Fibroblast of peridontal ligament (primary cell): Measurements from ENCODE around the gene CCDC15.

Experiments
- DNase-seq: peaks from one replicate; pipeline ENCODE4 v3.0.0-alpha.2; 2010; ENCODE audit errors: extremely low read depth

CCDC15 gene

DNA sequence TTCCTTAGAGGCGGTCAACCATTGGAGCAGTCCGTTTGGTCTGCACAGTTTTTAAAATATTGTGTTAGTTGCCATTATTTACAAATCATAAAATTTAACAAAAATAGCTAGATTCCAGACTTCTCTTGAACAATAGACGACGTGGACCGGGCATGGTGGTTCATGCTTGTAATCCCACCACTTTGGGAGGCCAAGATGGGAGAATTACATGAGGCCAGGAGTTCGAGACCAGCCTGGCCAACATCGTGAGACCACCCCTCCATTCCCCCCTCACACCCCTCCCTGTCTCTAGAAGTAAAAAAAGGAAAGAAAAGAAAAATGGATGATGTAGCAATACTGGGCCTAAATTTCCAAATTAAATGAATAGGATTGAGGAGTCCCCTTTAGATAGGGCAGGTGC is 110.1 kb downstream of the CCDC15 start:
- DNase-seq = no peak

DNA sequence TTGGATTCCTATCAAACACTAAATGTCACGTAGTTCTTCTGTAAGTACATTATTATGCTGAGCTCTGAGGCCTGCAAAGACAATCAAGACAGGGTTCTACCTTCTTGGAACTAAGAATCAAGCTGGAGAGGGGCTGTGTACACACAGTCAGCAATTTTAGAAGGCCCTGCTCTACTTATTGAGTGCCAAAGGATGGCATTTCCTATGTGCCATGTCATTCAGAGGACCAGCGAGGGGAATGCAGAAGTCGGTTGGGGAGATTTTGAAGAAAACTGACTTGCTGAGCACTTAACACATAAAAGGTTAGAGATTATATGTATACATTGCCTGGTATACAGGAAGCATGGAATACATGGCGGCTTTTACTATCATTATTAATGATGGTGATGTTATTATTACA is 114.4 kb downstream of the CCDC15 start:
- DNase-seq = no peak

DNA sequence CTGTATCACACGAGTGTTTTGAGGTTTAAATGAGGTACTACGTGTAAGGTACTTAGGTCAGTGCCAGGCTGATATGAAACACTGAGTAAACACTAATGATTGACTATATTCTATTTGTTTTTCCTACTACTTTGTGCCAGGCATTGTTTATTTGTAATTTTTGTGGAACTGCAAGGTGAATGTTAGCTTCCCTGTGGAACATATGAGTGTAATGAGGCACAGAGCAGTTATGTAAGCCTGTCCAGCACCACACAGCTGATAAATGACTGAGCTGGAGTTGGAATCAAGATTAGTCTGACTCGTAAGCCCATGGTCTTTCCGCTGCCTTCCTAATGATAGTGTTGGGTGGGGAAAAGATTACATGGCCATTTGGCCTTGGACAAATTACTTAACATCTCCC is 115.0 kb downstream of the CCDC15 start:
- no peak for DNase-seq

DNA sequence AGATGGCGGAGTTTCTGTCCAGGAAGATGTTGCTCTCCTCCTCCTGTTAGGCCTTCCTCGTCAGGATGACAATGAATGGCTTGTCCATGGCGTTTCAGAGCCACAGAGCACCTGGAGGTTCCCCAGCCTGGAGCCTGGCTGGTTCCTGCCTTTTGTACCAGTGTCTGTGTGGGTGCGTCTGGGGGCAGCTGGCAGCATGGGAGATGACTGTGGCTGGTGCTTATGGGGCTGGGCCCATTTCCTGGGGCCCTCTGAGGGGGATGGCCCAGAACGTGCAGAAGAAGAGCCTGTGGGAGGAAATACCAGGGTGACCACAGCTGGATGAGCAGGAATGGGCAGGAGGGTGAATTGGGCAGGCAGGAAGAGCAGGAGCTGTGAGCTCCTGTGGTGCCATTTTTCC is 115.8 kb downstream of the CCDC15 start:
- no peak for DNase-seq

DNA sequence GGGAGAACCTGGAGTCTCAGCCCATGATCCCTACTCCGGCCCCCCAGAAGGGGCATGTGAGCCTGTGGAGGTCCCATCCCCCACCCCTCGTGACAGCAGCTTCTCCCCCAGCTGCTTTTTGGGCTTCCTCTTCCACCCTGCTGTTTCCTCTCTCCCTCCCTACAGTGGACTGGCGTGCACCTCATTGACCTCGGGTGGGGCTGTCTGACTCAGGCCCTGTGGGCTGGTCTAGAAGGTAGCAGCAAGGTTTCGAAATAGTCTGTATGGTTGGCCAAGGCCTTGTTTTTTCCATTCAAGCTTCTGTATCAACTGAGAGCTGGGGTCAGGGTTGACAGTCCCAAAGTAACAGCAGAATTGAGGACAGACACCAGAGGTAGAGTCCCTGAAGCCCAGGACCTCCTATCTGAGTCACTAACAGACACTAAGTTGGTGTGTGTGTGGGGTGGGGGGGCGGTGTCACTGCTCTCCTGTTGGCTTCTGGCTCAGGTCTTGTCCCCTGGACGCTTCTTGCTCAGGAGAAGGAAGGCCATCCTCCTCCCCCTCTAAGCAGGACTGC is 116.8 kb downstream of the CCDC15 start:
- DNase-seq = peak; percentile 43

DNA sequence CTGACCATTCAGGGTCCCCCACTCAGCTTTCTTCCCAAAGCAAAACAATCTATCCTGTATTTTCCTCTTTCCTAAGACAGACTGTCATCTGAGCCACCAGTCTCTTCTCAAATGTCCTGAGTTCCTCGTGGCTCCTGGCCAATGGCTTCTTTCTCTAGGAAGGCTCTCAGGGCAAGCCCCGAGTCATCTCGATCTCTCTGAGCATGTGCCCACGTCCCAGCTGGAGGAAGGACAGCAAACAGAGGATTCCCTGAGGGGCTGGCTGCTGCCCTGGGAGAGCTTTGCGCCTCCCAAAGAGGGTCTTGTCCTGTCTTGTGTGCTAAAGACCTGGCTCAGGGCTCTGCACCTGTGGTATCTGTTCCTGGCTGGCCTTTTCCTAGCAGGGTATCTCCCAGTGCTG is 117.4 kb downstream of the CCDC15 start:
- peak; percentile 12 for DNase-seq

DNA sequence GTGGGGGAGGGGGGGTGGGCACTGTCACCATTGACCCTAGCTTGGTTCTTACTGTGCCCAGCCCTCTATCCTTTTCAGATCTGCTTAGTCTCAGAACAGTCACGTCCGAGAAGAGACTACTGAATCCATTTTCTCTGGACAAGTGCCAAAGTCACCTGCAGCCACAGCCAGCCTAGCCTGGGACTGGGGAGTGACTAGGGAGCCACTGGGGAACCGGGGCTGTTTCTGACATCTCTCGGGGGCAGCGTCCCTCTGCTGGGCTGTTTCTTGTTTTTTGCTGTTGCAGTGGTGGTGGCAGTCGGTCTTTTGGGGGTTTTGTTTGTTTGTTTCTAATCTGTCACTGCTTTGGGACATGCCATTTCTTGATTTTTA is 117.8 kb downstream of the CCDC15 start:
- DNase-seq = no peak

DNA sequence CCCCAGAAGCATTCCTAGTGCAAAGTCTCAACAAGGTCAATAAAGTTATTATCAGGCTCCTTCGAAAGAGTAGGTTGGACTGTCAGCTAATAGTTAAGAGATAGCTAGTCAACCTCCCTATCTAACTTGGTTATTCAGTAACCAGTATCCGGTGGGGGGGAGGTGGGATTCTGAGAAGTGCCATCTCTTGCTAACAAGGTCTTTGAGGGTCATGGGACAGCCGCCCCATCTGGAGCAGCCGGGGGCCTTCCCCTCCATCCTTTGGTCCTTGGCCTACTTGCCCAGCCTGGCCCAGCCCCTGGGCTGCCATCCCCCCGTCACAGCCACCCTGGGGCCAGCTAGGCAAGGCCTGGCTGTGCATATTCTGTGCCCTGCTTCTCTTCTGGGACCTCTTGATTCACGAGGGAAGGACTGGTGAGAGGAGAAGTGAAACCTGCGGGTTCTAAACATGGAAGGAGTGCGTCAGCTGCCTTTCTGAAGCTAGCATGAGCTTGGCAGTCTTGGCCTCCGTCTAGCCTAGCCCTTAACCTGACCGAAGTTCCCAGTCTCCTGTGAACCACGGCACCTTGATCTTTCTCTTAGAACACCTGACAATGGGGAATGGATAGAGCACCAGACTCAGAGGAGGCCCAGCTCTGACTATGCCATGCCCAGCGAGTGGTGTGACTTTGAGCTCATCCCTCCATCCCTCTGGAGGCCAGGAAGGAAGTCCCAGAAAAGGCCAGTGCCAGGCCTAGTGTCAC is 118.4 kb downstream of the CCDC15 start:
- no peak for DNase-seq

DNA sequence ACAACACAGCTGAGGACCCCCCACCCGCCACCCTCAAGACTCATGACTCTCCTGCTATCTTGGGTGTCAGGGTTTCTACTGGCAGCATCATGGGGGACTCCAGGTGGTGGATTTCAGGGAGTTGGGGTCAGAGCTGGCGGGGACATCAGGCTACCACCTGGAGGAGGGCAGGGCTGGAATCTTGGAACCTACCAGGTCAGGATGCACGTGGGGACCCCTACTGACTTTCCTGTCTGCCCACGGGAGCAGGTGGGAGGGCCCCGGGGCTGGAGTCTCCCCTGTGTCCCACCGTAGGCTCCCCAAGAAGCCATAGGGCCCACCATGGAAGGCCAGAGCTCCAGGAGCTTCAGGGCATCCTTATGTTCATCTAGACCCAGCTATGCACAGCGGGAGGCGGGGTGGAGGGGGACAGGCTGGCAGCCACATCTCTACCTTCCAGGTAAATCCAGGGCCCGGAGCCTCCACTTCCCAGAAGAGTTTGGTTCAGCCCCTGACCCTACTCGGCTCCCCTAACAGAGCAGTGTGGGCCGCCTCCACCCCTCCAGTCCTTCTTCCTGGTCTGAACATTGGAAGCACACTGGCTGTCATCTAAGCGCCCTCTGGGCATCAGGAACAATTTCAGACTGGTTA is 119.1 kb downstream of the CCDC15 start:
- DNase-seq = no peak

DNA sequence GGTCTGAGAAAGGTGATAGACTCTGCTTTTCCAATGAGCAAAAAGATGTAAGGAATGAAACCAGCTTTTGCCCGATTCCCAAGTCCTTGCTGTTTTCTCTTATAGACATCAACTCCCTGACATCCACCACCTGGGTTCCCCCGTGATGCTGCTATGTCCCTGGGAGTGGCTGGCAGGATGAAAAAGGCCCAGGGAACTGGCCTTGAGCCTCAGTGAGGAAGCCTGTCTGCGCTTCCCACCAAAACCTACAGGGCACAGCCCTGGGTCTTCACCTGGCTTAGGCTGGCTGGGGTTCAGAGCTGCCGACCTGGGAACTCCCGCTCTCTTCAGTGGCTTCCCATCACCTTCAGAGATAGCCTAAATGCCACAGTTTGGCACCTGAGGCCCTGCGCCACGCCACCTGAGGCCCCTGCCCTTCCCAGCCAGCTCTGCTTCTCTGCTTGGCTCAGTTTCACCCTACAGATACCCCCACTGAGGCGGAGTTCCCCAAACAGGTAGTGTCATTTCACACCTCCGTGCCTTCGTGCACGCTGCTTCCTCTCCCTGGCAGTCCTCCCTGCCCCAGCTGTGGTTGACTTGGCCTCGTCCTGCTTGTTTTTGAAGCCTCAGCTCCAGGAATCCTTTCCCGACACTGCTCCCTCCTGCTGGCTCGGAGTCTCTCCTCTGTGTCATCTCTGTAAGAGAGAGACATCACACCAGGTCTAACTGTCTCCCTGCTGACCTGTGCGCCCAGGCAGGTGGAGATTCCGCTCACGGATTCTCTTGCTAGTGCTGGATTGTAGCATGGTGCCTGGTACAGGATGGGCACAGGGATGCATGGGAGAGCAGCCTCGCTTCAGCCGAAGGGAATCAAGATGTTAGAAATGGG is 119.8 kb downstream of the CCDC15 start:
- DNase-seq = no peak

DNA sequence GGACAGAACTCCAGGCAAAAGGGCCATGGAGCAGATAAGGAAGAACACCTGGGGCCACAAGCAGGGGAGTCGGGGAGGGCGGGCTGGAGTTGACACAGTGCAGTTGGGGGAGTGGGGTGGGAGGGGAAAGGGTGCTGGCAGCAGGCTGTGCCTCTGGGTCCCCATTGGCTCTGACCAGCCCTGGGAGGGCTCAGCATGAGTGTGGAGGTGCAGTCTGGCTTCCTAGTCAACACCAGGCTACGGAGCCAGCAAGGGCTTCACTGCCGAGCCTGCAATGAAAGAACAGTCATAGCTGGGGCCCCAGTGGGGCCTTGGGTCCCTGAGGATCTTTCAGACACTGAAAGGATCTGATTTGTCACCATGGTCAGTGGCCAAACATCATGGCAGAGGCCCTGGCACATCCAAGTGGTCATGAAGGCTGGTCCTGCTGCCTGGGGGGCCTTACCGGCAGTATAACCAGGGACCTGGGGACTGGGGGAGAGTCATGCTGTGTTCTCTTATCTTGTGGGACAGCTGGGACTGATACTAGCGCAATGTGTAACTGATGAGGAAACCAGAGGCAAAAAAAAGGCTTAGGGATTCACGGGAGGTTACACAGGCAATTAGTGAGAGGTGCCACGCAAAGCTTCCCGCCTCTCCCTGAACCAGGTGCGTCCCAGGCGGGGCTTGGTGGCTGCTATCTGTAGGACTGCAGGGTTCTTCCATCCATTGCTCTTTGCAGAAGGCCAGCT is 120.7 kb downstream of the CCDC15 start:
- no peak for DNase-seq

DNA sequence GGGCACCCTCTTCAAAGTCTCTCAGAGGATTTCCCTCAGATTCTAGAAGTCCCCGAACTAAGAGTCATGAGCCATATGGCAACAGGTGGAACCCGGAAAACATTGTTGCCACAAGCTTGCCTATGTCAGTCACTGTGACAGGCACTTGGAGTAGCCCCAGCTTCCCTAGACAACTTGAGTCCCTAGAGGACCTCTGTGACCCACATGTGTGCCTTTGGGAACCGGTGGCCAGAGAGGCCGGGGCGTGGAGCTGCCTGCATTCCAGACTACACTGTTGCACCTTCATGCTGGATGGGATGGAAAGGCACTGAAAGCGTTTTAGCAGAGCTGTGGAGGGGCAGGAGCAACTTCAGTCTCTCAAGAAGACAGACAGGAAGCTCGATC is 121.2 kb downstream of the CCDC15 start:
- no peak for DNase-seq

DNA sequence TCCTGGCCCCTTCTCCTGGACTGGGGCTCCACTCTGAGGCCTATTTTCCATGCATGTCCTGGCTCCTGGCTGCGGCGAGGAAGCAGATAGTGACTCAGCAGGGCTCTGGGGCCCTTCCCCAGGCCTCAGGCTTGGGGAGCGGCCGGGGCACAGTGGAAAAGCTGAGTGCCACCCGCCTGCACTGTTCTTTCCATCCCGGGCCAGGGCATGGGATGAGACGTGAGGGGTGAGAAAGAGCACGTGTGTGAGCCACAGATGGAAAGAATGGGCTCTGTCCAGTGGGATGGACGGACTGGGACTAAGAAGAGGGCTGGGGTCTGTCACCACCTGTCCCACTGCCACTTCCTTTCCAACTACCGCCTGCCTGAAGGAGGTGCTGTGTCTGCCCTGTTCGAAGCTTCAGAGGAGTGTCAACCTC is 121.9 kb downstream of the CCDC15 start:
- no peak for DNase-seq

DNA sequence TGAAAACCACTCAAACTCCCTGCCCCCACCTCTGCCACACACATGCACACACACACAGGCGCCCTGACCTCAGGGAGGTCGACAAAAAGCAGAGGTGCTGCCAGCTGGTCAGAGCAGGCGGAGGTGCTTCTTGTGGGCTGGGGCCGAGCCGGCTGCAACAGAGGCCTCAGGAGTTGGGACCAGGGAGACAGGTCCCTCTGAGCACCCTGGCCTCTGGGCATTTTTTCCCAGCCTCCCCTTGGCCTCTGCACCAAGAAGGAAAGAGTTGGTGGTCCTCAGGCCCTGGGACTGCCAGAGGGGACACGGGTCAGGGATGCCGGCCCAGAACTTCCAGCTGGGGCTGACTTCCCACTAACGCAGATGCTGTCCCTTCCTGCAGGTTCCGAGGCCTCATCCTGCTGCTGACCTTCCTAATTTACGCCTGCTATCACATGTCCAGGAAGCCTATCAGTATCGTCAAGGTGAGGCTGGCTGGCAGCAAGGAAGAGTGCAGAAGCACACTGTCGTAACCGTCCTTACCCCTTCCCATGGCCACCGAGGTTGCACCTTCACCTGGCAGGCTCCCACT is 122.5 kb downstream of the CCDC15 start:
- DNase-seq = no peak

DNA sequence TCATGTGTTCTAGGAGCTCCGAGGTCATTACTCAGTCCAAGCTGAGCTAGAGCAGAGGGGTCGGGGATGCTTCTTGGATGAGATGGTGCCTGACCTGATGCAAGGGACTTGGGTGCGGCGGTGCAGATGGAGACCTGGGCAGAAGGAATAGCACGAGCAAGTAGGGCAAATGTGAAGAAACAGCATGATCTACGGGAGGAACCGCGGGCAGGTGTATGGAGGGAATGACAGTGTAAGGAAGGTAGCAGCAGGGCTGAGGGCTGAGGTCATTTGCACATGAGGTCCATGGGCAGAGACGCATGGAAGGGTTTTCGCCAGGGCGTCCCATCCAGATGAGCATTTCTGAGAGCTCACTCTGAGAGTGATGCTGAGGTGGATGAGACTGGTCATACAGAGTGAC is 124.0 kb downstream of the CCDC15 start:
- DNase-seq = no peak

DNA sequence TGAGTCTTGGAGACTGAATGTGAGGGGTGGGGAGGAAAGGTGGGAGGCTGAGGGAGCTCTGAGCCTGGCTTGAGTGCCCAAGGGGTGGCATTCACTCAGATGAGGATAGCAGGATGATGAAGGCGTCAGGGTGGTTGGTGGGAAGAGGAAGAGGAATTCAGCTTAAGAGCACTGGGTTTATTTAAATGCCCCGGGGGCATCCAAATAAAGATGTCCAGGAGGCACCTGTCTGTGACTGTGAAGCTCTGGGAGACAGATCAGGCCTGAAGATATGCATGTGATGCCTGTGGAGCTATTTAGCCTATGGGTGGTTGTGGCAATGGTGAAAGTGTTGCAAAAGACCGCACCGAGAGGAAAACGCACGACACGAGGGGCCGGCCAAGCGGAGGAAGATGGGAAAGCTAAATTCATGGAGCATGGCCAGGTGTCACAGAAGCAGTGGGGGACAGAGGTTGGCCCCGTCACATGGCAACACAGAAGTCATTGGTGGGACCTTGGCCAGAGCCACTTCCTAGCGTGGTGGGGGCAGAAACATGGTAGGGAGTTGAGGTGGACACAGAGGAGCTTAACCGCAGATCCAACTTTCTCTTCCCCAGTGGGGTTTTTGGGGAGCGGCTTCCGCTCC is 124.6 kb downstream of the CCDC15 start:
- no peak for DNase-seq

DNA sequence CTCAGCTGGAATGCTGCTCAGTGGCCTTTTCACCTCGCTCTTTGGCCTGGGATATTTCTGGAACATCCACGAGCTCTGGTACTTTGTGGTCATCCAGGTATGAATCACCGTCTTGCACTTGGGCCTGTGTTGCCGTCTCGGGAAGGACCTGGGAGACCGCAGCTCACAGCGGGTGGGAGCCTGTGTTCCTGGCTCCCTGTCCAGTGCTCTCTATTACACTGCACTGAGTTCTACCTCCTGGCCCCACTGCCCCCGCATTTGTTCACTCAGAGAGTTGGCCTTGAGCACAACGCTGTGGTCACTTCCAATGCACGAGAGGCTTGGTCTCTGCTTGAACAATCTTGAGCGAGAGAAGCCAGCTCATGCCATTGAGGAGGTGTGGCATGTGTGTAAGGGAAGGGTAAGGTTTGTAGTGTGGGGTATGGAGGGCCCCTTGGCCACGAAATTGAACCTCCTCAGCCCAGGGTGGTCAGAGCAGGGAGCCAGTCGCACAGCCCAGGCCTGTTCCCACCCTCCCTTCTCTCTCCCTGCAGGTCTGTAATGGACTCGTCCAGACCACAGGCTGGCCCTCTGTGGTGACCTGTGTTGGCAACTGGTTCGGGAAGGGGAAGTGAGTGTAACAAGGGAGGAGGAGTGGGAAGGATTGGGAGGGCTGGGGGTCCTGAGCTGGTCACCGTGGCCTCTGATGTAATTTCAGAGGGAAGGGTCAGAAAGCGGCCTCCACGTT is 125.3 kb downstream of the CCDC15 start:
- DNase-seq = no peak

DNA sequence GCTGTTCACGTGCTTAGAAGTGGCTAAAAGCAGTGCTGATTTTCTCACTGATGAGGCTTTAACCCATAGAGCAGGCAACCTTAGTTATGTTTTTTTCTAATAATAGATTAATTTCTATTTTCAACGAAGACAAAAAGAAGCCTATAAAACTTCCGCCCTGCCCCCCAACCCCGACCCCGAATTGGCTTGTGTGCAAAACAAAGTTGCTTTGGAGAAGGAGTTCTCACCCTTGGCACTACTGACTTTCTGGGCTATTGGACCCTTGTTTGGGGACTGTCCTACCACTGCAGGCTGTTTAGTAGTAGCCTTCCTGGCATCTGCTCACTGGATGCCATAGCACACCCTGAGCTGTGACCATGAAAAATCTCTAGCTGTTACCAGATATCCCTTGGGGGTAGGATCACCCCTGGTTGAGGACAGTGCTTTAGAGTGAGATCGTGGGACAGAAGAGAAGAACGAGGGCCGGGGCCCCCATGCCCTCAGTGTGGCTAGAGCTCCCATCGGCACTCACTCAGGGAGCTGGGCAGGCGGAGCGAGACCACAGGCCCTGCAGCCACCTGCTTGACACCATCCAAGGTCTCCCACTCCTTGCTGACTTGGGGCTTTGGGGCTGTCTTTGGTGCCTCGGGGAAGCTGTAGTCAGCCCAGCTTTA is 126.0 kb downstream of the CCDC15 start:
- no peak for DNase-seq

DNA sequence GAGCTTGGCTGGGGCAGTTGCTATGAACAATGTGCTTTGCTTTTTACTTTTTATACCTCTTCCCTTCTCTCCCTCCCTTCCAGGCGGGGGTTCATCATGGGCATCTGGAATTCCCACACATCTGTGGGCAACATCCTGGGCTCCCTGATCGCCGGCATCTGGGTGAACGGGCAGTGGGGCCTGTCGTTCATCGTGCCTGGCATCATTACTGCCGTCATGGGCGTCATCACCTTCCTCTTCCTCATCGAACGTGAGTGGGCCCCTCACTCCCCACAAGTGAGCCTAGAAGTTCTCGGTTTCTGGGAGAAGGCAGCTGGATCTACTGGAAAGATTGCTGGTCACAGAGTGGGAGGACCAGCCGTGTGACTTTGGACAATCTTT is 126.5 kb downstream of the CCDC15 start:
- DNase-seq = no peak
